Endothelial cell of umbilical vein (primary cell): Measurements from ENCODE around the gene UCN3. TPM values are rescaled to one million over a fixed set of nuclear protein-coding genes. Genes with fewer than 3 reads are reported as not detected.

Experiments used
- BruUV-seq: library from RNA; stranded (reverse); fragments of 400-500 nt; replicated peaks from 2 replicates; lab custom pipeline; 2021; lab: Mats Ljungman, UMichigan
- CTCF ChIA-PET: fragments of 300-600, 350-600 bp; sonication (Branson Sonifier 250); formaldehyde crosslinking; loops from one replicate; lab custom pipeline; 2021; ENCODE audit warnings: antibody characterized with exemption, inconsistent platforms; lab: Charles Lee
- POLR2A ChIA-PET: fragments of 300-600, 350-600 bp; sonication (Branson Sonifier 250); formaldehyde crosslinking; loops from one replicate; lab custom pipeline; 2021; ENCODE audit warnings: antibody characterized with exemption, inconsistent platforms; lab: Charles Lee
- DNase-seq: peaks from one replicate; pipeline ENCODE4 v3.0.0-alpha.2; 2011; ENCODE audit warnings: low read depth, low spot score
- FAIRE-seq: peaks from 2 replicates; lab custom pipeline; 2011; peaks lifted over from hg19 to GRCh38; lab: Jason Lieb, UNC
- H2AFZ ChIP-seq: 2 replicates; pipeline ENCODE4 v1.6.0; 2012; ENCODE audit warnings: low read depth, low read length, control low read depth, inconsistent platforms
- H3K27ac ChIP-seq: 2 replicates; pipeline ENCODE4 v1.5.1; 2011; ENCODE audit warnings: low read depth, mild to moderate bottlenecking, control low read depth, low read length, moderate library complexity; ENCODE audit not compliant: insufficient read depth
- H3K27me3 ChIP-seq, 2 experiments: 2 replicates each; pipeline versions ENCODE4 v1.6.0 to v1.6.1; 2011; ENCODE audit warnings: low read length in 2 of 2, mixed read lengths in 1 of 2; ENCODE audit not compliant: control insufficient read depth in 2 of 2, insufficient read depth in 2 of 2
- H3K36me3 ChIP-seq, 2 experiments: 2 replicates in 1 of 2; 3 replicates in 1 of 2; pipeline ENCODE4 v1.5.1; 2011; ENCODE audit warnings: low read length in 2 of 2, mild to moderate bottlenecking in 1 of 2, moderate library complexity in 1 of 2; ENCODE audit not compliant: control insufficient read depth in 2 of 2, insufficient read depth in 2 of 2; ENCODE audit errors: extremely low read depth in 1 of 2
- H3K4me1 ChIP-seq: 3 replicates; pipeline ENCODE4 v1.5.1; 2011; ENCODE audit warnings: mild to moderate bottlenecking, low read length; ENCODE audit not compliant: control insufficient read depth, insufficient read depth; ENCODE audit errors: extremely low read depth
- H3K4me2 ChIP-seq: 2 replicates; pipeline ENCODE4 v1.6.1; 2011; ENCODE audit warnings: low read length, control low read depth, mixed read lengths; ENCODE audit not compliant: insufficient read depth
- H3K4me3 ChIP-seq, 3 experiments: fragments of 200-600 bp in 1 of 3; sonication (generic), shearing (Covaris generic) in 1 of 3; replicated peaks in 1 of 3; 2 replicates each; pipeline ENCODE4 v1.5.1; 2011 to 2016; ENCODE audit warnings: control low read depth in 3 of 3, low read length in 3 of 3, mild to moderate bottlenecking in 2 of 3, inconsistent platforms in 1 of 3, low read depth in 1 of 3, moderate library complexity in 1 of 3; ENCODE audit not compliant: insufficient read depth in 1 of 3
- H3K79me2 ChIP-seq: 2 replicates; pipeline ENCODE4 v1.6.0; 2012; ENCODE audit warnings: low read length, inconsistent platforms; ENCODE audit not compliant: control insufficient read depth, insufficient read depth
- H3K9ac ChIP-seq: replicated peaks from 2 replicates; pipeline ENCODE3; 2011; ENCODE audit warnings: low read length, control low read depth; ENCODE audit not compliant: insufficient read depth; ENCODE audit errors: extremely low read depth
- H3K9me1 ChIP-seq: replicated peaks from 3 replicates; pipeline ENCODE4 v1.6.0; 2011; ENCODE audit warnings: mild to moderate bottlenecking, low read length; ENCODE audit not compliant: control insufficient read depth, insufficient read depth; ENCODE audit errors: extremely low read depth
- H3K9me3 ChIP-seq: replicated peaks from 2 replicates; pipeline ENCODE4 v1.5.1; 2012; ENCODE audit warnings: low read length, inconsistent platforms; ENCODE audit not compliant: control insufficient read depth, insufficient read depth
- H4K20me1 ChIP-seq: replicated peaks from 2 replicates; pipeline ENCODE3; 2011; ENCODE audit warnings: mild to moderate bottlenecking, low read length; ENCODE audit not compliant: control insufficient read depth, insufficient read depth; ENCODE audit errors: extremely low read depth
- CTCF ChIP-seq, 2 donors: IDR thresholded peaks; 1 replicate in 1 of 2; 2 replicates in 1 of 2; pipeline ENCODE4 v1.5.1; 2011; ENCODE audit warnings: low read length in 2 of 2, mild to moderate bottlenecking in 2 of 2, moderate library complexity in 2 of 2, control low read depth in 1 of 2, inconsistent platforms in 1 of 2, low read depth in 1 of 2; ENCODE audit not compliant: insufficient read depth in 1 of 2; ENCODE audit errors: extremely low read depth in 1 of 2
- EZH2 ChIP-seq: IDR thresholded peaks from 2 replicates; pipeline ENCODE4 v1.6.1; 2012; ENCODE audit warnings: borderline replicate concordance, low read depth, mild to moderate bottlenecking, moderate library complexity, low read length, inconsistent platforms; ENCODE audit not compliant: severe bottlenecking
- FOS ChIP-seq: IDR thresholded peaks from 2 replicates; pipeline ENCODE4 v1.6.1; 2011; ENCODE audit warnings: mild to moderate bottlenecking, low read length, moderate library complexity, borderline replicate concordance; ENCODE audit not compliant: insufficient read depth
- GATA2 ChIP-seq: IDR thresholded peaks from 2 replicates; pipeline ENCODE4 v1.7.0; 2011; ENCODE audit warnings: low read depth, mild to moderate bottlenecking, moderate library complexity, mixed read lengths, low read length; ENCODE audit not compliant: insufficient read length, insufficient read depth
- JUN ChIP-seq: IDR thresholded peaks from 2 replicates; pipeline ENCODE4 v1.6.1; 2011; ENCODE audit warnings: borderline replicate concordance, low read depth; ENCODE audit not compliant: insufficient read length, insufficient read depth
- MAX ChIP-seq: IDR thresholded peaks from 2 replicates; pipeline ENCODE4 v1.6.1; 2011; ENCODE audit not compliant: insufficient read depth, insufficient read length
- POLR2AphosphoS5 ChIP-seq: IDR thresholded peaks from 2 replicates; pipeline ENCODE4 v1.6.1; 2012; ENCODE audit warnings: low read depth, mild to moderate bottlenecking, control low read depth, low read length, moderate library complexity; ENCODE audit not compliant: insufficient read depth
- dilution Hi-C: fragments of 300-500 bp; cut with MboI; formaldehyde crosslinking; loops from one replicate; pipeline ENCODE4 v1.15.0; 2019; ENCODE audit warnings: low sequenced_read_pairs; ENCODE audit not compliant: extremely low pct_ligation_motif_present
- intact Hi-C: fragments of 100-400 bp; cut with micrococcal nuclease; formaldehyde crosslinking; loops from one replicate; pipeline ENCODE4 v1.10.0; 2022
- polyA plus RNA-seq, 4 experiments: library from polyadenylated mRNA; depleted of rRNA in 3 of 4; stranded (reverse) in 3 of 4; unstranded in 1 of 4; fragments of >200 nt; gene quantifications; 2 replicates each; pipeline versions ENCODE4 v1.2.1 to v1.2.3, GENCODE V29; 2011 to 2012; ENCODE audit warnings: missing spikeins in 1 of 4
- total RNA-seq: library from RNA; stranded (reverse); gene quantifications from 2 replicates; pipeline ENCODE4 v1.2.3, GENCODE V29; 2021

Gene UCN3
- total and polyA plus RNA-seq, 2 donors (not counting 3 experiments of a cell fraction or from before 2014, with no cell fraction given): not detected

- Histone ChIP-seq H3K27ac (no peak overlapping the region), H3K79me2 (no peaks in the 10 kb centered on the region), H2AFZ (no peak overlapping the region), H3K27me3 (no peaks in the 10 kb centered on the region), H3K4me2 (no peak overlapping the region), H3K36me3 (no peaks in the 10 kb centered on the region), H3K4me1 (no peaks in the 10 kb centered on the region), H3K9me3 (no peaks in the 10 kb centered on the region), H3K9me1 (no peaks in the 10 kb centered on the region), H3K4me3 (no peak overlapping the region), H3K9ac (no peak overlapping the region), H4K20me1 (no peaks in the 10 kb centered on the region)
- TF ChIP-seq GATA2 (no peak), FOS (no peak), MAX (no peak), EZH2 (no peak), POLR2AphosphoS5 (no peak), JUN (no peak)
- ChIA-PET CTCF (no interaction called here), POLR2A (no interaction called here)
- dilution Hi-C loops (no loop called here), intact Hi-C loops (no loop called here)
- DNase-seq (no peak), FAIRE-seq (no peak)
- BruUV-seq: no TSS peak
These were observed 20.0 kb upstream of the UCN3 start for GRCh38 chr10:5344746-5345145.

GRCh38 chr10:5346881-5347280, 17.9 kb upstream of the UCN3 start:
- Histone ChIP-seq H3K36me3 (no peaks in the 10 kb centered on the region), H3K9ac (no peak overlapping the region), H3K79me2 (no peaks in the 10 kb centered on the region), H3K27ac (no peak overlapping the region), H3K9me1 (no peaks in the 10 kb centered on the region), H3K9me3 (no peaks in the 10 kb centered on the region), H3K4me3 (no peak overlapping the region), H2AFZ (no peak overlapping the region), H4K20me1 (no peaks in the 10 kb centered on the region), H3K4me2 (no peak overlapping the region), H3K27me3 (no peaks in the 10 kb centered on the region), H3K4me1 (no peaks in the 10 kb centered on the region)
- BruUV-seq: no TSS peak
- ChIA-PET POLR2A (no interaction called here), CTCF (no interaction called here)
- intact Hi-C loops: no loop called here
- FAIRE-seq: no peak
- no peak for DNase-seq
- no peak for TF ChIP-seq CTCF (IDR thresholded peaks at IDR 0.05; ENCODE audit: extremely low read depth in 1 of 2, insufficient read depth in 1 of 2, low read depth in 1 of 2, low read length in 2 of 2)
- no peak for TF ChIP-seq EZH2
- TF ChIP-seq JUN: no peak
- dilution Hi-C loops: no loop called here
